ENCODE results near the gene SSTR3. TPM values are rescaled to one million over a fixed set of nuclear protein-coding genes. Genes with fewer than 3 reads are reported as not detected.

Gene SSTR3
- total and polyA plus RNA-seq, 11 donors, result 0.07 TPM; not detected in 10

GRCh38 chr22:37239336-37240239, 27.3 kb upstream of the SSTR3 start:
- TF ChIP-seq POLR2A (IDR thresholded peaks at IDR 0.05), result no peak
- TF ChIP-seq CTCF (IDR thresholded peaks at IDR 0.05), result no peak
- intact Hi-C loops (cut with DNase I), result no loop called here
- peaks cover 0 to 83% (median 0%) of the 10 kb centered on the region in 12 donors for H3K4me1 ChIP-seq
- H3K27ac ChIP-seq, result no peak overlapping the region
- H3K9me3 ChIP-seq, result no peaks in the 10 kb centered on the region
- ATAC-seq, result no peak
- no peak overlapping the region for H3K4me3 ChIP-seq
- DNase-seq, result no peak
- 62 to 70% (median 68%) methylated on average over 9 to 10 of the region's 10 CpGs for WGBS, 4 donors
- H3K36me3 ChIP-seq, result peaks cover 0 to 27% (median 0%) of the 10 kb centered on the region in 9 donors
- H3K27me3 ChIP-seq, result peaks cover 3 to 97% (median 58%) of the 10 kb centered on the region in 9 donors

- Histone ChIP-seq H3K27ac (peak overlapping the region in 1 of 12 donors; percentile 49), H3K4me1 (peaks cover 0 to 82% (median 0%) of the 10 kb centered on the region in 12 donors), H3K36me3 (peaks cover 0 to 44% (median 0%) of the 10 kb centered on the region in 9 donors), H3K9me3 (no peaks in the 10 kb centered on the region), H3K27me3 (peaks cover 5 to 91% (median 49%) of the 10 kb centered on the region in 9 donors), H3K4me3 (peak overlapping the region in 1 of 12 donors; percentile 33)
- DNase-seq, result no peak
- 53 to 68% (median 61%) methylated on average over 20 of the region's 20 CpGs for WGBS, 4 donors
- no peak for TF ChIP-seq CTCF (IDR thresholded peaks at IDR 0.05)
- ATAC-seq, result no peak
- intact Hi-C loops (cut with DNase I), result no loop called here
These were observed 25.3 kb upstream of the SSTR3 start for GRCh38 chr22:37237371-37238268.

- no peak for DNase-seq
- Histone ChIP-seq H3K9me3 (no peaks in the 10 kb centered on the region), H3K36me3 (peaks cover 0 to 50% (median 0%) of the 10 kb centered on the region in 9 donors), H3K27ac (peak overlapping the region in 1 of 12 donors; percentile 49), H3K4me1 (peaks cover 0 to 82% (median 0%) of the 10 kb centered on the region in 12 donors), H3K4me3 (no peak overlapping the region), H3K27me3 (peaks cover 5 to 80% (median 36%) of the 10 kb centered on the region in 9 donors)
- ATAC-seq, result no peak
- WGBS, 4 donors, result 75 to 94% (median 91%) methylated on average over 3 of the region's 3 CpGs
- TF ChIP-seq CTCF (IDR thresholded peaks at IDR 0.05), result no peak
- no peak for TF ChIP-seq POLR2A (IDR thresholded peaks at IDR 0.05)
- intact Hi-C loops (cut with DNase I), result no loop called here
These were observed 23.8 kb upstream of the SSTR3 start for GRCh38 chr22:37235897-37236607.
